ENCODE results near the gene NINJ2. TPM values are rescaled to one million over a fixed set of nuclear protein-coding genes. Genes with fewer than 3 reads are reported as not detected.
"Not testable (repeated sequence)": the region's sequence is repeated elsewhere in the genome, so short reads cannot be mapped to it uniquely, and the experiment has no call there.

The NINJ2 gene
- total and polyA plus RNA-seq, 3 experiments from 2014 or later, result 3.3 to 47.1 (median 4.2) TPM

- DNase-seq, CTCF ChIA-PET, POLR2A ChIA-PET: not testable (repeated sequence)
These were observed 35.0 kb upstream of the NINJ2 start for GRCh38 chr12:698222-698621.

GRCh38 chr12:697481-697880 is 34.2 kb upstream of the NINJ2 start:
- peaks cover 0 to 12% (median 10%) of the 10 kb centered on the region in 5 donors for H3K9me3 Mint-ChIP-seq
- DNase-seq, result peak in 1 of 5 donors; percentile 27
- no peaks in the 10 kb centered on the region for H3K9me3 ChIP-seq (ENCODE audit: low read length)
- no peaks in the 10 kb centered on the region for H3K36me3 Mint-ChIP-seq
- no peaks in the 10 kb centered on the region for H3K27me3 ChIP-seq (ENCODE audit: insufficient read depth, low read length, poor library complexity, severe bottlenecking)
- no peak overlapping the region for H3K4me3 ChIP-seq (ENCODE audit: low read length)
- H3K27ac Mint-ChIP-seq, result peak overlapping the region in 7 of 8 donors; percentile 52 to 93 (median 85)
- H3K4me1 ChIP-seq (ENCODE audit: insufficient read depth, low read length), result peaks cover 18% of the 10 kb centered on the region
- POLR2A ChIA-PET, result interaction anchor here (0.5 to 0.7 kb wide), 2 partner anchors 14 to 17 kb away, joined by 6 read pairs; no protein-coding TSS in a partner anchor
- H3K27me3 Mint-ChIP-seq, result no peaks in the 10 kb centered on the region
- CTCF ChIA-PET, result no interaction called here
- peaks cover 11 to 22% (median 19%) of the 10 kb centered on the region in 3 donors for H3K4me1 Mint-ChIP-seq
- H3K4me3 Mint-ChIP-seq, result peak overlapping the region in 6 of 7 donors; percentile 23 to 78 (median 54)
- H3K27ac ChIP-seq (ENCODE audit: low read depth, low read length), result no peak overlapping the region
- no peaks in the 10 kb centered on the region for H3K36me3 ChIP-seq (ENCODE audit: insufficient read depth, low read length)

More at GRCh38 chr12:698222-698621, 35.0 kb upstream of the NINJ2 start:
- H3K27me3 Mint-ChIP-seq; H3K9me3 ChIP-seq (ENCODE audit: low read length); H3K36me3 ChIP-seq (ENCODE audit: insufficient read depth, low read length); H3K27ac ChIP-seq (ENCODE audit: low read depth, low read length); H3K4me3 Mint-ChIP-seq; H3K36me3 Mint-ChIP-seq; H3K27me3 ChIP-seq (ENCODE audit: insufficient read depth, low read length, poor library complexity, severe bottlenecking): not testable (repeated sequence)
- Histone ChIP-seq H3K4me1 (ENCODE audit: insufficient read depth, low read length) (peaks cover 18% of the 10 kb centered on the region), H3K4me3 (ENCODE audit: low read length) (peak overlapping the region; percentile 13)
- H3K9me3 Mint-ChIP-seq, result peaks cover 0 to 12% (median 10%) of the 10 kb centered on the region in 5 donors
- peaks cover 11 to 22% (median 19%) of the 10 kb centered on the region in 3 donors for H3K4me1 Mint-ChIP-seq
- peak overlapping the region in 1 of 8 donors; percentile 51 for H3K27ac Mint-ChIP-seq

- no peaks in the 10 kb centered on the region for H3K36me3 Mint-ChIP-seq
- H3K9me3 Mint-ChIP-seq, result peaks cover 0 to 12% (median 10%) of the 10 kb centered on the region in 5 donors
- no peaks in the 10 kb centered on the region for H3K9me3 ChIP-seq (ENCODE audit: low read length)
- no peak for DNase-seq
- no peak overlapping the region for H3K4me3 ChIP-seq (ENCODE audit: low read length)
- H3K27me3 ChIP-seq (ENCODE audit: insufficient read depth, low read length, poor library complexity, severe bottlenecking), result no peaks in the 10 kb centered on the region
- peak overlapping the region in 1 of 7 donors; percentile 53 for H3K4me3 Mint-ChIP-seq
- peak overlapping the region in 1 of 8 donors; percentile 55 for H3K27ac Mint-ChIP-seq
- H3K27ac ChIP-seq (ENCODE audit: low read depth, low read length), result no peak overlapping the region
- no peaks in the 10 kb centered on the region for H3K27me3 Mint-ChIP-seq
- ChIA-PET CTCF (interaction anchor here (0.8 kb wide), 1 partner anchor 30 kb away, joined by 3 read pairs; no protein-coding TSS in a partner anchor), POLR2A (no interaction called here)
- H3K36me3 ChIP-seq (ENCODE audit: insufficient read depth, low read length), result no peaks in the 10 kb centered on the region
- peaks cover 18% of the 10 kb centered on the region for H3K4me1 ChIP-seq (ENCODE audit: insufficient read depth, low read length)
- peaks cover 11 to 22% (median 19%) of the 10 kb centered on the region in 3 donors for H3K4me1 Mint-ChIP-seq
These were observed 31.7 kb upstream of the NINJ2 start for GRCh38 chr12:694734-695503.

- ChIA-PET CTCF (interaction anchor here (0.8 kb wide), 1 partner anchor 31 kb away, joined by 3 read pairs; no protein-coding TSS in a partner anchor), POLR2A (no interaction called here)
- no peak overlapping the region for H3K27ac ChIP-seq (ENCODE audit: low read depth, low read length)
- H3K4me3 ChIP-seq (ENCODE audit: low read length), result no peak overlapping the region
- peak overlapping the region in 1 of 8 donors; percentile 70 for H3K27ac Mint-ChIP-seq
- H3K27me3 Mint-ChIP-seq, result no peaks in the 10 kb centered on the region
- H3K27me3 ChIP-seq (ENCODE audit: insufficient read depth, low read length, poor library complexity, severe bottlenecking), result no peaks in the 10 kb centered on the region
- no peaks in the 10 kb centered on the region for H3K36me3 ChIP-seq (ENCODE audit: insufficient read depth, low read length)
- peaks cover 18% of the 10 kb centered on the region for H3K4me1 ChIP-seq (ENCODE audit: insufficient read depth, low read length)
- no peak for DNase-seq
- peaks cover 11 to 22% (median 19%) of the 10 kb centered on the region in 3 donors for H3K4me1 Mint-ChIP-seq
- H3K36me3 Mint-ChIP-seq, result no peaks in the 10 kb centered on the region
- no peak overlapping the region for H3K4me3 Mint-ChIP-seq
- H3K9me3 ChIP-seq (ENCODE audit: low read length), result no peaks in the 10 kb centered on the region
- peaks cover 0 to 11% (median 10%) of the 10 kb centered on the region in 5 donors for H3K9me3 Mint-ChIP-seq
These were observed 30.8 kb upstream of the NINJ2 start for GRCh38 chr12:693934-694533.

- Histone ChIP-seq H3K4me1 (ENCODE audit: insufficient read depth, low read length) (peaks cover 12% of the 10 kb centered on the region), H3K27me3 (ENCODE audit: insufficient read depth, low read length, poor library complexity, severe bottlenecking) (no peaks in the 10 kb centered on the region), H3K27ac (ENCODE audit: low read depth, low read length) (no peak overlapping the region), H3K4me3 (ENCODE audit: low read length) (no peak overlapping the region), H3K36me3 (ENCODE audit: insufficient read depth, low read length) (no peaks in the 10 kb centered on the region), H3K9me3 (ENCODE audit: low read length) (no peaks in the 10 kb centered on the region)
- peaks cover 0 to 2% (median under 1%) of the 10 kb centered on the region in 5 donors for H3K9me3 Mint-ChIP-seq
- no peak overlapping the region for H3K4me3 Mint-ChIP-seq
- H3K36me3 Mint-ChIP-seq, result no peaks in the 10 kb centered on the region
- peaks cover 3 to 12% (median 11%) of the 10 kb centered on the region in 3 donors for H3K4me1 Mint-ChIP-seq
- ChIA-PET POLR2A (no interaction called here), CTCF (interaction anchor here (0.8 to 1.4 kb wide), 2 partner anchors 12 to 59 kb away, joined by 3 to 4 read pairs; no protein-coding TSS in a partner anchor)
- H3K27ac Mint-ChIP-seq, result no peak overlapping the region
- H3K27me3 Mint-ChIP-seq, result no peaks in the 10 kb centered on the region
- no peak for DNase-seq
These were observed 29.0 kb upstream of the NINJ2 start for GRCh38 chr12:692274-692673.

- Mint-ChIP-seq H3K36me3 (no peaks in the 10 kb centered on the region), H3K4me3 (no peak overlapping the region), H3K27me3 (no peaks in the 10 kb centered on the region), H3K4me1 (peaks cover 12 to 19% (median 15%) of the 10 kb centered on the region in 3 donors), H3K27ac (no peak overlapping the region), H3K9me3 (no peaks in the 10 kb centered on the region)
- Histone ChIP-seq H3K4me3 (ENCODE audit: low read length) (no peak overlapping the region), H3K9me3 (ENCODE audit: low read length) (no peaks in the 10 kb centered on the region), H3K4me1 (ENCODE audit: insufficient read depth, low read length) (peaks cover 14% of the 10 kb centered on the region), H3K27me3 (ENCODE audit: insufficient read depth, low read length, poor library complexity, severe bottlenecking) (no peaks in the 10 kb centered on the region), H3K27ac (ENCODE audit: low read depth, low read length) (no peak overlapping the region), H3K36me3 (ENCODE audit: insufficient read depth, low read length) (no peaks in the 10 kb centered on the region)
- ChIA-PET POLR2A (no interaction called here), CTCF (interaction anchor here (1.2 kb wide), 1 partner anchor 48 kb away, joined by 3 read pairs; no protein-coding TSS in a partner anchor)
- DNase-seq, result no peak
These were observed 27.2 kb upstream of the NINJ2 start for GRCh38 chr12:690466-690865.

GRCh38 chr12:685388-685787 is 22.1 kb upstream of the NINJ2 start:
- peak overlapping the region; percentile 80 for H3K27ac ChIP-seq (ENCODE audit: low read depth, low read length)
- H3K27ac Mint-ChIP-seq, result peak overlapping the region; percentile 89 to 100 (median 98)
- no peak overlapping the region for H3K4me3 ChIP-seq (ENCODE audit: low read length)
- DNase-seq, result peak; percentile 73 to 94 (median 90)
- no peaks in the 10 kb centered on the region for H3K36me3 ChIP-seq (ENCODE audit: insufficient read depth, low read length)
- no peaks in the 10 kb centered on the region for H3K27me3 Mint-ChIP-seq
- POLR2A ChIA-PET, result interaction anchor here (0.6 to 1.4 kb wide), 6 partner anchors 11 to 83 kb away, joined by 3 to 19 read pairs (median 5); partner anchors contain the start of gene WNK1
- H3K4me3 Mint-ChIP-seq, result peak overlapping the region in 6 of 7 donors; percentile 53 to 90 (median 70)
- CTCF ChIA-PET, result interaction anchor here (0.9 to 3.2 kb wide), 5 partner anchors 9 to 71 kb away, joined by 3 to 22 read pairs (median 3); partner anchors contain the start of gene WNK1
- no peaks in the 10 kb centered on the region for H3K36me3 Mint-ChIP-seq
- peaks cover 40 to 54% (median 52%) of the 10 kb centered on the region in 3 donors for H3K4me1 Mint-ChIP-seq
- H3K9me3 ChIP-seq (ENCODE audit: low read length), result no peaks in the 10 kb centered on the region
- H3K27me3 ChIP-seq (ENCODE audit: insufficient read depth, low read length, poor library complexity, severe bottlenecking), result no peaks in the 10 kb centered on the region
- H3K9me3 Mint-ChIP-seq, result no peaks in the 10 kb centered on the region
- H3K4me1 ChIP-seq (ENCODE audit: insufficient read depth, low read length), result peaks cover 33% of the 10 kb centered on the region
